Neural cell (in vitro differentiated cells): ENCODE data around the gene USP38. TPM values are rescaled to one million over a fixed set of nuclear protein-coding genes. Genes with fewer than 3 reads are reported as not detected.

Experiments
- H2AFZ ChIP-seq: fragments of 200-600, 300-800 bp; sonication (generic), shearing (Covaris generic); 2 replicates; pipeline ENCODE4 v1.6.0; 2014; ENCODE audit warnings: low read depth, mild to moderate bottlenecking, antibody characterized with exemption, low read length, moderate library complexity
- H3F3A ChIP-seq: fragments of 200-600 bp; shearing (Covaris generic); 2 replicates; pipeline ENCODE4 v1.6.1; 2016; ENCODE audit warnings: mild to moderate bottlenecking, moderate library complexity, mixed read lengths, antibody characterized with exemption, low read length; ENCODE audit not compliant: insufficient read depth, poor library complexity, severe bottlenecking
- H3K27ac ChIP-seq: fragments of 200-600, 300-800 bp; sonication (generic), shearing (Covaris generic); 2 replicates; pipeline ENCODE4 v1.5.1; 2014; ENCODE audit warnings: mild to moderate bottlenecking, low read length, moderate library complexity
- H3K27me3 ChIP-seq: fragments of 300-800, 200-600 bp; sonication (generic), shearing (Covaris generic); 2 replicates; pipeline ENCODE4 v1.6.0; 2014; ENCODE audit warnings: mild to moderate bottlenecking, low read depth, low read length, moderate library complexity; ENCODE audit not compliant: insufficient read depth
- H3K36me3 ChIP-seq: fragments of 300-800, 200-600 bp; sonication (generic), shearing (Covaris generic); 2 replicates; pipeline ENCODE4 v1.5.1; 2014; ENCODE audit warnings: mild to moderate bottlenecking, antibody characterized with exemption, low read length, moderate library complexity; ENCODE audit not compliant: insufficient read depth
- H3K4me2 ChIP-seq: fragments of 300-800, 200-600 bp; sonication (generic), shearing (Covaris generic); 2 replicates; pipeline ENCODE4 v1.6.0; 2014; ENCODE audit warnings: mild to moderate bottlenecking, low read length
- H3K4me3 ChIP-seq: fragments of 300-800, 200-600 bp; sonication (generic), shearing (Covaris generic); 2 replicates; pipeline ENCODE4 v1.5.1; 2014; ENCODE audit warnings: mild to moderate bottlenecking, low read length, moderate library complexity
- H3K79me2 ChIP-seq: fragments of 200-600 bp; shearing (Covaris generic); replicated peaks from 2 replicates; pipeline ENCODE4 v1.6.0; 2014; ENCODE audit warnings: mild to moderate bottlenecking, low read length, moderate library complexity; ENCODE audit not compliant: insufficient read depth
- H3K9ac ChIP-seq: fragments of 300-800, 200-600 bp; sonication (generic), shearing (Covaris generic); 2 replicates; pipeline ENCODE4 v1.6.1; 2016; ENCODE audit warnings: mild to moderate bottlenecking, low read length, mixed read lengths
- H3K9me2 ChIP-seq: fragments of 200-600 bp; shearing (Covaris generic); 2 replicates; pipeline ENCODE4 v1.6.1; 2016; ENCODE audit warnings: mild to moderate bottlenecking, low read length, mixed read lengths; ENCODE audit not compliant: insufficient read depth
- H3K9me3 ChIP-seq: fragments of 200-600, 300-800 bp; sonication (generic), shearing (Covaris generic); 2 replicates; pipeline ENCODE4 v1.6.1; 2016; ENCODE audit warnings: mild to moderate bottlenecking, mixed run types, low read length, moderate library complexity, mixed read lengths
- H4K20me1 ChIP-seq: fragments of 200-600 bp; shearing (Covaris generic); 2 replicates; pipeline ENCODE4 v1.6.1; 2016; ENCODE audit warnings: mild to moderate bottlenecking, mixed run types; ENCODE audit not compliant: insufficient read depth
- CTCF ChIP-seq: fragments of 450-650 bp; IDR thresholded peaks from 2 replicates; pipeline ENCODE4 v1.5.1; 2014; ENCODE audit warnings: antibody characterized with exemption, mild to moderate bottlenecking, moderate library complexity; ENCODE audit not compliant: poor library complexity, severe bottlenecking
- EP300 ChIP-seq: fragments of 450-650 bp; conservative IDR thresholded peaks from 2 replicates; pipeline ENCODE4 v1.6.1; 2014; ENCODE audit warnings: antibody characterized with exemption, mild to moderate bottlenecking, moderate library complexity; ENCODE audit not compliant: poor library complexity, severe bottlenecking
- EZH2 ChIP-seq: fragments of 200-600, 300-800 bp; shearing (Covaris generic), sonication (generic); IDR thresholded peaks from 2 replicates; pipeline ENCODE4 v1.6.1; 2014; ENCODE audit warnings: antibody characterized with exemption, low read length, borderline replicate concordance, mild to moderate bottlenecking; ENCODE audit not compliant: insufficient read depth, poor library complexity, severe bottlenecking
- MXI1 ChIP-seq: fragments of 450-650 bp; conservative IDR thresholded peaks from 2 replicates; pipeline ENCODE4 v1.6.1; 2014; ENCODE audit warnings: antibody characterized with exemption, mild to moderate bottlenecking; ENCODE audit not compliant: poor library complexity, severe bottlenecking
- POLR2AphosphoS5 ChIP-seq: IDR thresholded peaks from 2 replicates; pipeline ENCODE4 v1.6.1; 2012
- RAD21 ChIP-seq: fragments of 450-650 bp; conservative IDR thresholded peaks from 2 replicates; pipeline ENCODE4 v1.6.1; 2014; ENCODE audit warnings: antibody characterized with exemption, mild to moderate bottlenecking, moderate library complexity
- REST ChIP-seq: IDR thresholded peaks from 2 replicates; pipeline ENCODE4 v1.6.1; 2012; ENCODE audit warnings: borderline replicate concordance
- SMC3 ChIP-seq: fragments of 450-650 bp; conservative IDR thresholded peaks from 2 replicates; pipeline ENCODE4 v1.6.1; 2014; ENCODE audit warnings: antibody characterized with exemption, mild to moderate bottlenecking, moderate library complexity; ENCODE audit not compliant: poor library complexity
- TAF1 ChIP-seq: IDR thresholded peaks from 2 replicates; pipeline ENCODE4 v1.6.1; 2012; ENCODE audit warnings: low read depth
- polyA plus RNA-seq: library from polyadenylated mRNA; depleted of rRNA; stranded (reverse); fragments of >200 nt; gene quantifications from 2 replicates; pipeline ENCODE4 v1.2.3, GENCODE V29; 2014

USP38 gene
- polyA plus RNA-seq, 1 donor from 2014 or later: 9.5 TPM

DNA sequence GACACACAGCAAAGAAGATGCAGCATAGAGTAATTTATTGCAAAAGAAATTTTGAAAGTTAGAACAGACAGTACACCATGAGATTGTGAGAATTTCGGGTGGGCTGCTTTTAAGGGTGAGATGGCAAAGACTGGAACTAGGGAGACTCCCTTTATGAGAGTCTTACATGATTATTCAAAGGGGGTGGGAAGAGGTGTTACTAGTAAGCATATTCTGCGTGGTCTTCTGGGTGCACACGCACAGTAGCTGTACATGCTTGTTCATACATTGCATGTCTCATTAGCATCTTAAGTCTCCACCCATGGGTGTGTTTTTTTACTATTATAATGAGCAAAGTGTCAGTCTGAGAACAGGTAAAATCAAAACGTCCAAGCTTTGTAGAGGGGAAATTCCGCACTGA, 49.4 kb upstream of the USP38 start:
- no peaks in the 10 kb centered on the region for H3F3A ChIP-seq
- H3K9ac ChIP-seq: no peak overlapping the region
- H3K36me3 ChIP-seq: no peaks in the 10 kb centered on the region
- H3K9me2 ChIP-seq: no peaks in the 10 kb centered on the region
- no peak overlapping the region for H3K4me3 ChIP-seq
- no peaks in the 10 kb centered on the region for H3K9me3 ChIP-seq
- no peak overlapping the region for H2AFZ ChIP-seq
- H3K4me2 ChIP-seq: no peak overlapping the region
- H3K27me3 ChIP-seq: no peaks in the 10 kb centered on the region
- no peaks in the 10 kb centered on the region for H3K79me2 ChIP-seq
- H3K27ac ChIP-seq: no peak overlapping the region
- TF ChIP-seq TAF1 (no peak), EP300 (no peak), CTCF (no peak), SMC3 (no peak), EZH2 (no peak), MXI1 (no peak), POLR2AphosphoS5 (no peak), REST (no peak), RAD21 (no peak)
- H4K20me1 ChIP-seq: no peaks in the 10 kb centered on the region

DNA sequence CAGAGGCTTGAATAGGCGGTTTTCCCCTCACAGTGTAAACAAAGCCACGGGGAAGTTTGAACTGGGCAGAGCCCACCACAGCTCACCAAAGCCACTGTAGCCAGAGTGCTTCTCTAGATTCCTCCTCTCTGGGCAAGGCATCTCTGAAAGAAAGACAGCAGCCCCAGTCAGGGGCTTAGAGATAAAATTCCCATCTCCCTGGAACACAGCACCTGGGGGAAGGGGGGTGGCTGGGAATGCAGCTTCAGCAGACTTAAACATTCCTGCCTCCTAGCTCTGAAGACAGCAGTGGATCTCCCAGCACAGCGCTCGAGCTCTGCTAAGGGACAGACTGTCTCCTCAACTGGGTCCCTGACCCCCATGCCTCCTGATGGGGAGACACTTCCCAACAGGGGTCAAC, 44.0 kb upstream of the USP38 start:
- Histone ChIP-seq H3K79me2 (no peaks in the 10 kb centered on the region), H3K4me3 (no peak overlapping the region), H3K4me2 (no peak overlapping the region), H2AFZ (no peak overlapping the region), H3K27ac (no peak overlapping the region), H3K9me3 (no peaks in the 10 kb centered on the region), H4K20me1 (no peaks in the 10 kb centered on the region), H3K27me3 (no peaks in the 10 kb centered on the region), H3K36me3 (no peaks in the 10 kb centered on the region), H3K9me2 (no peaks in the 10 kb centered on the region), H3F3A (no peaks in the 10 kb centered on the region), H3K9ac (no peak overlapping the region)
- TF ChIP-seq CTCF (no peak), REST (no peak), EZH2 (no peak), RAD21 (no peak), TAF1 (no peak), SMC3 (no peak)
